GM12878 (cell line): ENCODE data around the gene ALDH1A3. TPM values are rescaled to one million over a fixed set of nuclear protein-coding genes. Genes with fewer than 3 reads are reported as not detected.

ENCODE experiments used
- ATAC-seq: fragments of 200-7000 bp; cut with Tn5 transposase; 3 replicates; pipeline ENCODE4 v1.9.1; 2020; ENCODE audit warnings: mild to moderate bottlenecking, moderate library complexity
- BruUV-seq: library from RNA; stranded (reverse); fragments of 400-500 nt; replicated peaks from 2 replicates; lab custom pipeline; 2021; lab: Mats Ljungman, UMichigan
- CTCF ChIA-PET: fragments of 300-600 bp; sonication (Branson Sonifier 250); formaldehyde crosslinking; extraction: SDS; loops from one replicate; lab custom pipeline; 2021; ENCODE audit warnings: inconsistent platforms; lab: Yijun Ruan, JAX
- POLR2A ChIA-PET: fragments of 350-600 bp; formaldehyde crosslinking; extraction: SDS; loops from one replicate; lab custom pipeline; 2021; ENCODE audit warnings: inconsistent platforms; lab: Charles Lee
- RAD21 ChIA-PET: fragments of 300-600 bp; sonication (Branson Sonifier 250); formaldehyde crosslinking; loops from one replicate; lab custom pipeline; 2023; ENCODE audit warnings: antibody characterized with exemption; ENCODE audit not compliant: unreplicated experiment; lab: Charles Lee
- SMC1A ChIA-PET: fragments of 300-600 bp; sonication (Branson Sonifier 250); formaldehyde crosslinking; loops from one replicate; lab custom pipeline; 2023; ENCODE audit not compliant: unreplicated experiment, uncharacterized antibody; lab: Charles Lee
- DNase-seq: peaks from one replicate; pipeline ENCODE4 v3.0.0-alpha.2; 2011; ENCODE audit warnings: low read depth, low spot score
- FAIRE-seq: peaks from 3 replicates; lab custom pipeline; 2011; peaks lifted over from hg19 to GRCh38; lab: Jason Lieb, UNC
- H2AFZ ChIP-seq: 2 replicates; pipeline ENCODE4 v1.6.0; 2011; ENCODE audit warnings: low read depth, low read length, control low read depth; ENCODE audit not compliant: control insufficient read depth
- H3K27ac ChIP-seq: 2 replicates; pipeline ENCODE4 v1.5.1; 2011; ENCODE audit warnings: control low read depth; ENCODE audit not compliant: control insufficient read depth, insufficient read depth
- H3K27me3 ChIP-seq, 2 experiments: replicated peaks in 1 of 2; 2 replicates each; pipeline versions ENCODE4 v1.6.0 to v1.6.1; 2011; ENCODE audit warnings: low read length in 1 of 2; ENCODE audit not compliant: control insufficient read depth in 2 of 2, insufficient read depth in 2 of 2
- H3K36me3 ChIP-seq, 2 experiments: 2 replicates each; pipeline ENCODE4 v1.5.1; 2011; ENCODE audit warnings: low read length in 1 of 2; ENCODE audit not compliant: control insufficient read depth in 2 of 2, insufficient read depth in 2 of 2
- H3K4me1 ChIP-seq: 2 replicates; pipeline ENCODE4 v1.6.1; 2011; ENCODE audit warnings: mild to moderate bottlenecking, low read length, moderate library complexity, mixed read lengths; ENCODE audit not compliant: control insufficient read depth, insufficient read depth
- H3K4me2 ChIP-seq: 2 replicates; pipeline ENCODE4 v1.6.0; 2011; ENCODE audit warnings: control low read depth; ENCODE audit not compliant: control insufficient read depth, insufficient read depth
- H3K4me3 ChIP-seq: fragments of 200-600 bp; sonication (generic); 2 replicates; pipeline ENCODE4 v1.5.1; 2016
- H3K79me2 ChIP-seq: 2 replicates; pipeline ENCODE4 v1.6.0; 2011; ENCODE audit warnings: low read length; ENCODE audit not compliant: control insufficient read depth, insufficient read depth
- H3K9ac ChIP-seq: 2 replicates; pipeline ENCODE4 v1.8.0; 2011; ENCODE audit warnings: low read length, control low read depth, mixed read lengths; ENCODE audit not compliant: control insufficient read depth, insufficient read depth
- H3K9me3 ChIP-seq: replicated peaks from 3 replicates; pipeline ENCODE4 v1.5.1; 2011; ENCODE audit warnings: mild to moderate bottlenecking, low read length; ENCODE audit not compliant: control insufficient read depth, insufficient read depth
- H4K20me1 ChIP-seq: 2 replicates; pipeline ENCODE4 v1.6.0; 2011; ENCODE audit not compliant: control insufficient read depth, insufficient read depth
- CBX5 ChIP-seq: sonication (generic); IDR thresholded peaks from 2 replicates; pipeline ENCODE4 v1.6.1; 2016; ENCODE audit warnings: low read depth, moderate library complexity, mild to moderate bottlenecking, inconsistent platforms
- HDAC2 ChIP-seq: fragments of 200-600 bp; sonication (generic); IDR thresholded peaks from 2 replicates; pipeline ENCODE4 v1.6.1; 2017
- IKZF1 ChIP-seq: fragments of 450-650 bp; conservative IDR thresholded peaks from 2 replicates; pipeline ENCODE4 v1.6.1; 2017; ENCODE audit warnings: antibody characterized with exemption, mild to moderate bottlenecking
- KLF5 ChIP-seq: fragments of 450-650 bp; IDR thresholded peaks from 2 replicates; pipeline ENCODE4 v1.6.1; 2014; ENCODE audit warnings: mild to moderate bottlenecking; ENCODE audit not compliant: partially characterized antibody
- MEF2A ChIP-seq: IDR thresholded peaks from 2 replicates; pipeline ENCODE4 v1.6.1; 2011; ENCODE audit warnings: low read depth, mild to moderate bottlenecking, low read length, moderate library complexity; ENCODE audit not compliant: insufficient read depth
- NFIC ChIP-seq: IDR thresholded peaks from 2 replicates; pipeline ENCODE4 v1.6.1; 2012; ENCODE audit warnings: low read depth, mild to moderate bottlenecking, inconsistent platforms, low read length, moderate library complexity
- PAX5 ChIP-seq: IDR thresholded peaks from 2 replicates; pipeline ENCODE4 v1.6.1; 2011; ENCODE audit warnings: low read depth, low read length, borderline replicate concordance
- RBBP5 ChIP-seq: fragments of 200-600 bp; sonication (generic); conservative IDR thresholded peaks from 2 replicates; pipeline ENCODE4 v1.6.1; 2016
- SMC3 ChIP-seq: IDR thresholded peaks from 2 replicates; pipeline ENCODE4 v1.6.1; 2011; ENCODE audit warnings: low read length, improper control_type of control experiment, borderline replicate concordance
- YY1 ChIP-seq: IDR thresholded peaks from 2 replicates; pipeline ENCODE4 v1.6.1; 2011; ENCODE audit warnings: low read depth, mild to moderate bottlenecking, low read length
- ZNF217 ChIP-seq: fragments of 450-650 bp; IDR thresholded peaks from 2 replicates; pipeline ENCODE4 v1.6.1; 2017; ENCODE audit warnings: antibody characterized with exemption, mild to moderate bottlenecking
- ZNF274 ChIP-seq: IDR thresholded peaks from one replicate; pipeline ENCODE4 v1.8.0; 2011; ENCODE audit not compliant: insufficient read length, insufficient read depth
- WGBS: methylation state at CpG from one replicate; pipeline ENCODE4 v1.1.6; 2016; ENCODE audit warnings: low lambda C conversion rate; ENCODE audit not compliant: insufficient replicate concordance, insufficient coverage; ENCODE audit errors: missing lambda C conversion rate; 5-methylcytosine and 5-hydroxymethylcytosine counted together
- in situ Hi-C: fragments of 300-500 bp; cut with MboI; formaldehyde crosslinking; loops from 9 replicates; pipeline ENCODE4 v1.14.3; 2018; ENCODE audit warnings: mixed read lengths
- intact Hi-C: fragments of 100-400 bp; cut with micrococcal nuclease; formaldehyde crosslinking; loops from one replicate; pipeline ENCODE4 v1.14.2; 2022; ENCODE audit not compliant: unreplicated experiment
- polyA plus RNA-seq, 11 experiments: library from polyadenylated mRNA; depleted of rRNA in 4 of 11; unstranded in 6 of 11; stranded (reverse) in 5 of 11; fragments of >200 nt; fragmentation: Nextera tagmentation in 4 of 11; fragmentation: Illumina TruSeq in 1 of 11; extraction: Ambion mirVana in 4 of 11; extraction: Trizol in 1 of 11; gene quantifications; 1 replicate in 1 of 11; 2 replicates in 10 of 11; pipeline versions ENCODE4 v1.2.1 to v1.2.3, GENCODE V29; 2011 to 2016; ENCODE audit warnings: inconsistent platforms in 2 of 11, missing spikeins in 2 of 11, low read depth in 1 of 11
- total RNA-seq, 4 experiments: library from RNA; depleted of rRNA in 3 of 4; stranded (reverse); fragments of >200 nt in 3 of 4; fragmentation: Illumina TruSeq in 1 of 4; extraction: Trizol in 1 of 4; gene quantifications; 2 replicates each; pipeline versions ENCODE4 v1.2.1 to v1.2.3, GENCODE V29; 2013 to 2021
- TF ChIP-seq, protein P1 (sequence below): fragments of 450-650 bp; IDR thresholded peaks from 2 replicates; pipeline ENCODE4 v1.6.1; 2018; ENCODE audit warnings: borderline replicate concordance, mild to moderate bottlenecking; ENCODE audit not compliant: partially characterized antibody
- TF ChIP-seq, protein P2 (sequence below): fragments of 450-650 bp; IDR thresholded peaks from 2 replicates; pipeline ENCODE4 v1.6.1; 2017; ENCODE audit warnings: mild to moderate bottlenecking, moderate library complexity

The ALDH1A3 gene
- total and polyA plus RNA-seq, 10 of the 15 experiments (the other 5 are each of a cell fraction or from before 2014, with no cell fraction given) = 0.06 to 0.69 (median 0.18) TPM

DNA sequence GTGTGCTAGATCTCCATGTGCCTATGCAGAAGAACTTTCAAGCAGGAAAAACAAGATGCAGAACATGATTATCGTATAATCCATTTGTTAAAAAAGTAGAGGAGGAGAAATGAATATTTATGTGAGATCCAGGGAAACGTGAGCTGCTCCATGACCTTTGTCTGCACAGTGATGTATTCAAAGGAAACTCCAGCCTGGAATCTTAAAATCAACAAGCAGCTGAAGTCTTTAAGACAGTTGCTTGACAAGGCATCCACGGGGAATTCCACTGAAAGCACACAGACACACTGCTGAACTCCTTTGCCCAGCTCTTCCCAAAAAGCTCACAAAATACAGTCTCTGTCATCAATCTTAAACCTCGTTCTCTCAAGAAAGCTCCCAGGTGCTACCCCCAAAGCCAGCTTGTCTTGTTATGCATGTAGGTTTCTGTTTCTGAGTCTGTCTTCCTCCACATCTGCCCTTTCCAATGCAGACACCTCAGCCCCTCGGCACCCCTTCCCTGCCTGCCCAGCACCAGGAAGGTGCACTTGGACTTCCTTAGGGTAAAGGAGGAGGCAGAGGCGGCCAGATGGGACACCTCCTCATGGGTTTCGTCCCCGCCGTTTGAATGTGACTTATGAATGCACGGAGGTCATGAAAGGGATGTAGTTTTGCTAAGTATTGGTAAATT lies 68.3 kb downstream of the ALDH1A3 start (continued):
- TF ChIP-seq, protein P1, sequence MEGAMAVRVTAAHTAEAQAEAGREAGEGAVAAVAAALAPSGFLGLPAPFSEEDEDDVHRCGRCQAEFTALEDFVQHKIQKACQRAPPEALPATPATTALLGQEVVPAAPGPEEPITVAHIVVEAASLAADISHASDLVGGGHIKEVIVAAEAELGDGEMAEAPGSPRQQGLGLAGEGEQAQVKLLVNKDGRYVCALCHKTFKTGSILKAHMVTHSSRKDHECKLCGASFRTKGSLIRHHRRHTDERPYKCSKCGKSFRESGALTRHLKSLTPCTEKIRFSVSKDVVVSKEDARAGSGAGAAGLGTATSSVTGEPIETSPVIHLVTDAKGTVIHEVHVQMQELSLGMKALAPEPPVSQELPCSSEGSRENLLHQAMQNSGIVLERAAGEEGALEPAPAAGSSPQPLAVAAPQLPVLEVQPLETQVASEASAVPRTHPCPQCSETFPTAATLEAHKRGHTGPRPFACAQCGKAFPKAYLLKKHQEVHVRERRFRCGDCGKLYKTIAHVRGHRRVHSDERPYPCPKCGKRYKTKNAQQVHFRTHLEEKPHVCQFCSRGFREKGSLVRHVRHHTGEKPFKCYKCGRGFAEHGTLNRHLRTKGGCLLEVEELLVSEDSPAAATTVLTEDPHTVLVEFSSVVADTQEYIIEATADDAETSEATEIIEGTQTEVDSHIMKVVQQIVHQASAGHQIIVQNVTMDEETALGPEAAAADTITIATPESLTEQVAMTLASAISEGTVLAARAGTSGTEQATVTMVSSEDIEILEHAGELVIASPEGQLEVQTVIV = no peak
- TF ChIP-seq MEF2A = no peak
- TF ChIP-seq PAX5 = 0 out of 2 replicates have a peak, but pooled peaks have one; percentile 23
- no peak for TF ChIP-seq CBX5
- TF ChIP-seq RBBP5 = no peak
- no peak for TF ChIP-seq KLF5
- TF ChIP-seq HDAC2 = no peak
- TF ChIP-seq YY1 = peak; percentile 33; the same call in 1 of the 2 replicates
- TF ChIP-seq IKZF1 = peak; percentile 55; the same call in 1 of the 2 replicates

DNA sequence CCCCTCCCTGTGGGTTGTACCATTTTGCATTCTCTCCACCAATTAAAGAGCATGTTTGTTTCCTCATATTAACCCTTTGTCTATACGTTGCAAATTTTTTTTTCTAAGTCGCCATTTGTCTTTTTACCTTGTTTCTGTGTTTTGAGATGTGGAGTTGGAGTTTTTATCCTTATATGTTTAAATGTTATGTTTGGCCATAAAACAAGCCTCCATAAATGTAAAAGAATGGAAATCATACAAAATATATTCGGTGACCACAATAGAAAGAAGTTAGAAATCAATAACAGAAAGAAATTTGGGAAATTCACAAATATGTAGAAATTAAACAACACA lies 68.8 kb downstream of the ALDH1A3 start:
- H3K4me3 ChIP-seq = peak overlapping the region; percentile 42
- BruUV-seq = no TSS peak
- H3K9ac ChIP-seq = peak overlapping the region; percentile 21; the same call in 1 of the 2 replicates
- H3K4me2 ChIP-seq = peak overlapping the region; percentile 64
- FAIRE-seq = no peak
- no peak for DNase-seq
- ChIA-PET SMC1A (interaction anchor here (0.7 to 2.5 kb wide), 15 partner anchors 10 to 59 kb away, joined by 3 to 19 read pairs (median 4); partner anchors contain the start of gene LRRK1), CTCF (interaction anchor here (0.8 to 1.8 kb wide), 5 partner anchors 10 to 59 kb away, joined by 3 to 17 read pairs (median 5); partner anchors contain the start of gene LRRK1), RAD21 (interaction anchor here (0.9 to 2.6 kb wide), 11 partner anchors 9 to 60 kb away, joined by 3 to 24 read pairs (median 7); partner anchors contain the start of gene LRRK1), POLR2A (interaction anchor here (1.1 to 3.3 kb wide), 4 partner anchors 17 to 28 kb away, joined by 4 to 28 read pairs (median 8); partner anchors contain the start of gene LRRK1)
- WGBS = 99% methylated on average over 3 of the region's 3 CpGs
- no peaks in the 10 kb centered on the region for H4K20me1 ChIP-seq
- intact Hi-C loops (loop anchor here (2.0 kb wide), 1 partner anchor 18 kb away; no protein-coding TSS in a partner anchor), in situ Hi-C loops (loop anchor here (25.0 kb wide), 1 partner anchor 1436 kb away; no protein-coding TSS in a partner anchor)
- H3K4me1 ChIP-seq = peaks cover 9% of the 10 kb centered on the region
- peak overlapping the region; percentile 56 for H2AFZ ChIP-seq
- H3K36me3 ChIP-seq = no peaks in the 10 kb centered on the region; a peak in 1 of 4 replicates
- H3K79me2 ChIP-seq = peaks cover 7% of the 10 kb centered on the region
- no peaks in the 10 kb centered on the region for H3K27me3 ChIP-seq
- peak overlapping the region; percentile 60 for H3K27ac ChIP-seq
- peak; percentile 87; the same call in 2 of the 3 replicates for ATAC-seq
- H3K9me3 ChIP-seq = peaks cover 3% of the 10 kb centered on the region; the same call in 2 of the 3 replicates
- TF ChIP-seq ZNF274 (no peak), NFIC (no peak), ZNF217 (0 out of 2 replicates have a peak, but pooled peaks have one; percentile 19), SMC3 (0 out of 2 replicates have a peak, but pooled peaks have one; percentile 12)
- TF ChIP-seq, protein P2, sequence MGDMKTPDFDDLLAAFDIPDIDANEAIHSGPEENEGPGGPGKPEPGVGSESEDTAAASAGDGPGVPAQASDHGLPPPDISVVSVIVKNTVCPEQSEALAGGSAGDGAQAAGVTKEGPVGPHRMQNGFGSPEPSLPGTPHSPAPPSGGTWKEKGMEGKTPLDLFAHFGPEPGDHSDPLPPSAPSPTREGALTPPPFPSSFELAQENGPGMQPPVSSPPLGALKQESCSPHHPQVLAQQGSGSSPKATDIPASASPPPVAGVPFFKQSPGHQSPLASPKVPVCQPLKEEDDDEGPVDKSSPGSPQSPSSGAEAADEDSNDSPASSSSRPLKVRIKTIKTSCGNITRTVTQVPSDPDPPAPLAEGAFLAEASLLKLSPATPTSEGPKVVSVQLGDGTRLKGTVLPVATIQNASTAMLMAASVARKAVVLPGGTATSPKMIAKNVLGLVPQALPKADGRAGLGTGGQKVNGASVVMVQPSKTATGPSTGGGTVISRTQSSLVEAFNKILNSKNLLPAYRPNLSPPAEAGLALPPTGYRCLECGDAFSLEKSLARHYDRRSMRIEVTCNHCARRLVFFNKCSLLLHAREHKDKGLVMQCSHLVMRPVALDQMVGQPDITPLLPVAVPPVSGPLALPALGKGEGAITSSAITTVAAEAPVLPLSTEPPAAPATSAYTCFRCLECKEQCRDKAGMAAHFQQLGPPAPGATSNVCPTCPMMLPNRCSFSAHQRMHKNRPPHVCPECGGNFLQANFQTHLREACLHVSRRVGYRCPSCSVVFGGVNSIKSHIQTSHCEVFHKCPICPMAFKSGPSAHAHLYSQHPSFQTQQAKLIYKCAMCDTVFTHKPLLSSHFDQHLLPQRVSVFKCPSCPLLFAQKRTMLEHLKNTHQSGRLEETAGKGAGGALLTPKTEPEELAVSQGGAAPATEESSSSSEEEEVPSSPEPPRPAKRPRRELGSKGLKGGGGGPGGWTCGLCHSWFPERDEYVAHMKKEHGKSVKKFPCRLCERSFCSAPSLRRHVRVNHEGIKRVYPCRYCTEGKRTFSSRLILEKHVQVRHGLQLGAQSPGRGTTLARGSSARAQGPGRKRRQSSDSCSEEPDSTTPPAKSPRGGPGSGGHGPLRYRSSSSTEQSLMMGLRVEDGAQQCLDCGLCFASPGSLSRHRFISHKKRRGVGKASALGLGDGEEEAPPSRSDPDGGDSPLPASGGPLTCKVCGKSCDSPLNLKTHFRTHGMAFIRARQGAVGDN = peak; percentile 26; the same call in 1 of the 2 replicates
